GM12864 (cell line): ENCODE results near the gene TPK1.

Source experiments
- DNase-seq: peaks from one replicate; pipeline ENCODE4 v3.0.0-alpha.2; 2011; ENCODE audit warnings: low read depth
- H3K4me3 ChIP-seq: 2 replicates; pipeline ENCODE4 v1.5.1; 2011; ENCODE audit warnings: mild to moderate bottlenecking, low read depth, low read length, control low read depth
- CTCF ChIP-seq: IDR thresholded peaks from 2 replicates; pipeline ENCODE4 v1.5.1; 2011; ENCODE audit warnings: low read depth, mild to moderate bottlenecking, moderate library complexity, low read length, control low read depth, inconsistent platforms; ENCODE audit errors: missing control alignments

The TPK1 gene

GRCh38 chr7:144769352-144769751 lies 66.5 kb downstream of the TPK1 start:
- TF ChIP-seq CTCF: no peak
- no peak overlapping the region for H3K4me3 ChIP-seq

GRCh38 chr7:144768633-144769032 lies 67.2 kb downstream of the TPK1 start:
- no peak overlapping the region for H3K4me3 ChIP-seq
- no peak for TF ChIP-seq CTCF
- DNase-seq: no peak

More at GRCh38 chr7:144769352-144769751, 66.5 kb downstream of the TPK1 start:
- DNase-seq: no peak

- no peak for DNase-seq
- H3K4me3 ChIP-seq: no peak overlapping the region
- TF ChIP-seq CTCF: no peak
These were observed 72.6 kb downstream of the TPK1 start for GRCh38 chr7:144763291-144763690.

GRCh38 chr7:144762853-144763252 lies 73.0 kb downstream of the TPK1 start:
- no peak overlapping the region for H3K4me3 ChIP-seq
- no peak for DNase-seq
- no peak for TF ChIP-seq CTCF

- no peak for TF ChIP-seq CTCF
- H3K4me3 ChIP-seq: no peak overlapping the region
- DNase-seq: no peak
These were observed 74.4 kb downstream of the TPK1 start for GRCh38 chr7:144761493-144761892.

GRCh38 chr7:144759653-144760052 lies 76.2 kb downstream of the TPK1 start:
- no peak for DNase-seq
- H3K4me3 ChIP-seq: no peak overlapping the region
- TF ChIP-seq CTCF: no peak

GRCh38 chr7:144747936-144748335 lies 87.9 kb downstream of the TPK1 start:
- no peak for DNase-seq
- H3K4me3 ChIP-seq: no peak overlapping the region
- no peak for TF ChIP-seq CTCF
